Loucy (cell line): ENCODE measurements around the gene EIF2S2.

Experiments used
- CTCF ChIP-seq: fragments of 200-600 bp; sonication (generic); conservative IDR thresholded peaks from 2 replicates; pipeline ENCODE4 v1.5.1; 2014; ENCODE audit warnings: mild to moderate bottlenecking, antibody characterized with exemption, low read length
- EZH2phosphoT487 ChIP-seq: fragments of 200-600 bp; IDR thresholded peaks from 2 replicates; pipeline ENCODE4 v1.6.1; 2018; ENCODE audit warnings: antibody characterized with exemption, mild to moderate bottlenecking, moderate library complexity, borderline replicate concordance

- no peak for TF ChIP-seq CTCF
- no peak for TF ChIP-seq EZH2phosphoT487
Observed at GRCh38 chr20:34072778-34073177, 39.3 kb downstream of the EIF2S2 start.
